ENCODE data around the gene GALNTL6. TPM values are rescaled to one million over a fixed set of nuclear protein-coding genes. Genes with fewer than 3 reads are reported as not detected.

Gene GALNTL6
- total RNA-seq, 2 donors from 2014 or later: 0.92 to 3.8 TPM

DNA sequence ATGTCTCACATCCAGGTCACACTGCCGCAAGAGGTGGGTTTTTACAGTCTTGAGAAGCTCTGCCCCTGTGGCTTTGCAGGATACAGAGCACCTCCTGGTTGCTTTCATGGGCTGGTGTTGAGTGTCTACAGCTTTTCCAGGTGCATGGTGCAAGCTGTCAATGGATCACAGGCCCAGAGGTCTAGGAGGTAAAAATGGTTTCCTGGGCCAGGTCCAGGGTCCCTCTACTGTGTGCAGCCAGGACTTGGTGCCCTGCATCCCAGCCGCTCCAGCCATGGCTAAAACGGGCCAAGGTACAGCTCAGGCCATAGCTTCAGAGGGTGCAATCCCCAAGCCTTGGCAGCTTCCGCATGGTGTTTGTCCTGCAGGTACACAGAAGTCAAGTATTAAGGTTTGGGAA is 921.4 kb downstream of the GALNTL6 start:
- no peak overlapping the region for H3K27ac ChIP-seq
- no peaks in the 10 kb centered on the region for H3K36me3 ChIP-seq
- H3K4me3 ChIP-seq: no peak overlapping the region
- peaks cover 5% of the 10 kb centered on the region for H3K9me3 ChIP-seq
- H3K27me3 ChIP-seq (replicated peaks; ENCODE audit: insufficient read depth): no peaks in the 10 kb centered on the region
- TF ChIP-seq, protein P1, sequence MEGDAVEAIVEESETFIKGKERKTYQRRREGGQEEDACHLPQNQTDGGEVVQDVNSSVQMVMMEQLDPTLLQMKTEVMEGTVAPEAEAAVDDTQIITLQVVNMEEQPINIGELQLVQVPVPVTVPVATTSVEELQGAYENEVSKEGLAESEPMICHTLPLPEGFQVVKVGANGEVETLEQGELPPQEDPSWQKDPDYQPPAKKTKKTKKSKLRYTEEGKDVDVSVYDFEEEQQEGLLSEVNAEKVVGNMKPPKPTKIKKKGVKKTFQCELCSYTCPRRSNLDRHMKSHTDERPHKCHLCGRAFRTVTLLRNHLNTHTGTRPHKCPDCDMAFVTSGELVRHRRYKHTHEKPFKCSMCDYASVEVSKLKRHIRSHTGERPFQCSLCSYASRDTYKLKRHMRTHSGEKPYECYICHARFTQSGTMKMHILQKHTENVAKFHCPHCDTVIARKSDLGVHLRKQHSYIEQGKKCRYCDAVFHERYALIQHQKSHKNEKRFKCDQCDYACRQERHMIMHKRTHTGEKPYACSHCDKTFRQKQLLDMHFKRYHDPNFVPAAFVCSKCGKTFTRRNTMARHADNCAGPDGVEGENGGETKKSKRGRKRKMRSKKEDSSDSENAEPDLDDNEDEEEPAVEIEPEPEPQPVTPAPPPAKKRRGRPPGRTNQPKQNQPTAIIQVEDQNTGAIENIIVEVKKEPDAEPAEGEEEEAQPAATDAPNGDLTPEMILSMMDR (IDR thresholded peaks at IDR 0.05): no peak
- DNase-seq (ENCODE audit: low spot score) (no peak), ATAC-seq (ENCODE audit: insufficient number of reproducible peaks, low FRiP score, low read depth) (no peak)
- H3K4me1 ChIP-seq (ENCODE audit: control insufficient read depth in 1 of 2, low read depth in 2 of 2): no peaks in the 10 kb centered on the region

DNA sequence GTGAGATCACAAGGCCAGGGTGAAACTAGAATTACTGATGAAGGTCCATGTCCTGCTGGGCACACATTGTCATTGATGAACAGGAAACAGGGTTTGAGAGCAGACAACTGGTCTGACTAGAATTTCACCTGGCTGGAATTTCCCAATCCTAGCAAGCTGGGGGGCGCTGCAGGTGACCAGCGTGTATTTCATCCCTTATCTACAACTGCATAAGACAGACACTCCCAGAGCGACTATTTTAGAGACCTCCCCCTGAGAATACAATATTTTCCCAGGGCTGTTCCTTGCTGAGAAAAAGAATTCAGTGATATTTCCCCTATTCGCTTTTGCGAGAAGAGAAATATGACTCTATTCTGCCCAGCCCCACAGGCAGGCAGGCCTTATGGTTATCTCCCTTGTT is 922.8 kb downstream of the GALNTL6 start:
- H3K36me3 ChIP-seq: no peaks in the 10 kb centered on the region
- peaks cover 5% of the 10 kb centered on the region for H3K9me3 ChIP-seq
- no peak overlapping the region for H3K27ac ChIP-seq
- H3K27me3 ChIP-seq (replicated peaks; ENCODE audit: insufficient read depth): no peaks in the 10 kb centered on the region
- TF ChIP-seq, protein P1 (IDR thresholded peaks at IDR 0.05): no peak
- DNase-seq (ENCODE audit: low spot score) (no peak), ATAC-seq (ENCODE audit: insufficient number of reproducible peaks, low FRiP score, low read depth) (no peak)
- H3K4me1 ChIP-seq (ENCODE audit: control insufficient read depth in 1 of 2, low read depth in 2 of 2): no peaks in the 10 kb centered on the region
- H3K4me3 ChIP-seq: no peak overlapping the region

DNA sequence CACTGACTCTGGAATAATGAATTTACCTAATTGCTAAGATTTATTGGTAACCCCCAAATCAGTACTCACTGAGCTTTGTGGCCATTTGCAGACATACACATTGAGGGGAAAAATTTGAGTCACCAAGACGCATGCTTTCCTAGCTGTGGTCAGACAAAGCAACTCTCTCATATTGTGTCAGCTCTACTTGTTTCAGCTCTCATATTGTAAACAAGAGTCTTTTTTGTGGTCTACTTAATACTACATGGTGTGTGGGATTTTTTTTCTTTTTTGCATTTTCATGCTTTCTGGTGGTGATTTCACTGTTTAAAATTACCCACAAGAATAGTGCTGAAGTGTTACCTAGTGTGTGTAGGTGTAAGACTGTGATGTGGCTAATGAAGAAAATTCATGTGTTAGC is 927.2 kb downstream of the GALNTL6 start:
- no peaks in the 10 kb centered on the region for H3K27me3 ChIP-seq (replicated peaks; ENCODE audit: insufficient read depth)
- H3K9me3 ChIP-seq: no peaks in the 10 kb centered on the region
- H3K27ac ChIP-seq: no peak overlapping the region
- DNase-seq (ENCODE audit: low spot score) (no peak), ATAC-seq (ENCODE audit: insufficient number of reproducible peaks, low FRiP score, low read depth) (no peak)
- H3K4me3 ChIP-seq: no peak overlapping the region
- H3K4me1 ChIP-seq (ENCODE audit: control insufficient read depth in 1 of 2, low read depth in 2 of 2): no peaks in the 10 kb centered on the region
- H3K36me3 ChIP-seq: no peaks in the 10 kb centered on the region
- TF ChIP-seq, protein P1 (IDR thresholded peaks at IDR 0.05): no peak

GRCh38 chr4:172750910-172751309 is 937.7 kb downstream of the GALNTL6 start:
- no peaks in the 10 kb centered on the region for H3K4me1 ChIP-seq (ENCODE audit: control insufficient read depth in 1 of 2, low read depth in 2 of 2)
- H3K4me3 ChIP-seq: no peak overlapping the region
- H3K9me3 ChIP-seq: peaks cover 2% of the 10 kb centered on the region
- H3K36me3 ChIP-seq: no peaks in the 10 kb centered on the region
- TF ChIP-seq, protein P1 (IDR thresholded peaks at IDR 0.05): no peak
- ATAC-seq (ENCODE audit: insufficient number of reproducible peaks, low FRiP score, low read depth): no peak
- no peaks in the 10 kb centered on the region for H3K27me3 ChIP-seq (replicated peaks; ENCODE audit: insufficient read depth)
- DNase-seq (ENCODE audit: low spot score): no peak
- H3K27ac ChIP-seq: no peak overlapping the region

- Histone ChIP-seq H3K4me3 (no peak overlapping the region), H3K36me3 (no peaks in the 10 kb centered on the region), H3K27me3 (replicated peaks; ENCODE audit: insufficient read depth) (no peaks in the 10 kb centered on the region), H3K4me1 (ENCODE audit: control insufficient read depth in 1 of 2, low read depth in 2 of 2) (no peaks in the 10 kb centered on the region), H3K9me3 (peaks cover 2% of the 10 kb centered on the region), H3K27ac (no peak overlapping the region)
- ATAC-seq (ENCODE audit: insufficient number of reproducible peaks, low FRiP score, low read depth): no peak
- no peak for DNase-seq (ENCODE audit: low spot score)
- TF ChIP-seq, protein P1 (IDR thresholded peaks at IDR 0.05): no peak
These were observed 938.3 kb downstream of the GALNTL6 start for GRCh38 chr4:172751550-172751949.

All from thoracic aorta (tissue), 2 donors.